Mammary epithelial cell (primary cell): ENCODE results near the gene SRRM1.

Source experiments
- EZH2 ChIP-seq: IDR thresholded peaks from 2 replicates; pipeline ENCODE4 v1.6.1; 2012; ENCODE audit warnings: low read length, inconsistent platforms, borderline replicate concordance
- TF ChIP-seq, protein P1 (sequence below), 2 donors: IDR thresholded peaks in 1 of 2; conservative IDR thresholded peaks in 1 of 2; 2 replicates each; pipeline ENCODE4 v1.5.1; 2011 to 2012; ENCODE audit warnings: inconsistent platforms in 2 of 2, low read length in 2 of 2, mild to moderate bottlenecking in 2 of 2, control low read depth in 1 of 2, low read depth in 1 of 2; ENCODE audit not compliant: insufficient read depth in 1 of 2; ENCODE audit errors: extremely low read depth in 1 of 2

DNA sequence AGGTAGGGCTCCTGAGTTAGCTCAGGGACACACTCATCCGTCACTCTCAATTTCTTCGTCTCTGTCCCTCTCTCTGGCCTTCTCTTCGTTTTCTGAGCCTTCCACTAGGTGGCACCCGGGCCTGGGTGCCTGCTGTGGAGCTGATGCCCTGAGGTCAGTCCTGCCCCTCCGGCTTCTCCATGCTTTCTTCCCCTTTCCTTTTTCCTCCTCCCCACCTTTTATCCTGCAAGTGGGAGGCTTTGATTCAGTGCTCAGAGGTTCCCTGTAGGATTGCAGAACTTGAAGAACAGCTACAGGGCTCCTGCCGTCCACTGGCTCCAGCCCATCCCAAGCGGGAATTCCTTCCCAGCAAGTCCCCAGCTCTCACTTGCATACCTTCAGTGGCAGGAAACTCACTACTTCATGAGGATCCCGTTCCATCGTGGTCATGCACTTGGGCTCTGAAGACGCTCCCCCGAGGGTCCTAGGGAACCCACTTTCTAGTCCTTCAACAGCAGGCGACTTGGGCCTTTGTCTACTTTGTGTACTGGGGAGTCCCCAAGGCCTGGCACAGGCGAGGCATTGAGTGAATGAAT, 45.6 kb downstream of the SRRM1 start:
- TF ChIP-seq, protein P1, sequence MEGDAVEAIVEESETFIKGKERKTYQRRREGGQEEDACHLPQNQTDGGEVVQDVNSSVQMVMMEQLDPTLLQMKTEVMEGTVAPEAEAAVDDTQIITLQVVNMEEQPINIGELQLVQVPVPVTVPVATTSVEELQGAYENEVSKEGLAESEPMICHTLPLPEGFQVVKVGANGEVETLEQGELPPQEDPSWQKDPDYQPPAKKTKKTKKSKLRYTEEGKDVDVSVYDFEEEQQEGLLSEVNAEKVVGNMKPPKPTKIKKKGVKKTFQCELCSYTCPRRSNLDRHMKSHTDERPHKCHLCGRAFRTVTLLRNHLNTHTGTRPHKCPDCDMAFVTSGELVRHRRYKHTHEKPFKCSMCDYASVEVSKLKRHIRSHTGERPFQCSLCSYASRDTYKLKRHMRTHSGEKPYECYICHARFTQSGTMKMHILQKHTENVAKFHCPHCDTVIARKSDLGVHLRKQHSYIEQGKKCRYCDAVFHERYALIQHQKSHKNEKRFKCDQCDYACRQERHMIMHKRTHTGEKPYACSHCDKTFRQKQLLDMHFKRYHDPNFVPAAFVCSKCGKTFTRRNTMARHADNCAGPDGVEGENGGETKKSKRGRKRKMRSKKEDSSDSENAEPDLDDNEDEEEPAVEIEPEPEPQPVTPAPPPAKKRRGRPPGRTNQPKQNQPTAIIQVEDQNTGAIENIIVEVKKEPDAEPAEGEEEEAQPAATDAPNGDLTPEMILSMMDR (conservative IDR thresholded peaks at IDR 0.05 in 1 of 2, IDR thresholded peaks at IDR 0.05 in 1 of 2; ENCODE audit: extremely low read depth in 1 of 2, insufficient read depth in 1 of 2, low read depth in 1 of 2, low read length in 2 of 2), result peak; percentile 70 to 89
- no peak for TF ChIP-seq EZH2
